Neutrophil (primary cell): ENCODE results near the gene FHL1.

Experiments
- H3K27ac ChIP-seq: fragments of 200-600 bp; sonication (generic); 2 replicates; pipeline ENCODE4 v1.5.1; 2016; ENCODE audit warnings: mild to moderate bottlenecking, moderate library complexity
- H3K27me3 ChIP-seq: fragments of 200-600 bp; sonication (generic); 2 replicates; pipeline ENCODE4 v1.6.0; 2016; ENCODE audit warnings: mild to moderate bottlenecking
- H3K36me3 ChIP-seq: fragments of 200-600 bp; sonication (generic); 2 replicates; pipeline ENCODE4 v1.5.1; 2017
- H3K4me1 ChIP-seq, 2 experiments: fragments of 200-600 bp in 1 of 2; sonication (generic) in 1 of 2; 1 replicate in 1 of 2; 2 replicates in 1 of 2; pipeline versions ENCODE4 v1.5.1 to v1.6.1; 2013 to 2016; ENCODE audit warnings: low read depth in 1 of 2, low read length in 1 of 2, mild to moderate bottlenecking in 1 of 2, moderate library complexity in 1 of 2; ENCODE audit not compliant: control insufficient read depth in 1 of 2, insufficient read depth in 1 of 2
- H3K4me3 ChIP-seq, 2 experiments: fragments of 200-600 bp in 1 of 2; sonication (generic) in 1 of 2; 1 replicate in 1 of 2; 2 replicates in 1 of 2; pipeline ENCODE4 v1.5.1; 2013 to 2016; ENCODE audit warnings: low read depth in 1 of 2, low read length in 1 of 2, mild to moderate bottlenecking in 1 of 2, moderate library complexity in 1 of 2
- H3K9me3 ChIP-seq: fragments of 200-600 bp; sonication (generic); 2 replicates; pipeline ENCODE4 v1.5.1; 2016
- TF ChIP-seq, protein P1 (sequence below): fragments of 200-600 bp; sonication (generic); IDR thresholded peaks from 2 replicates; pipeline ENCODE4 v1.5.1; 2016; ENCODE audit warnings: antibody characterized with exemption

The FHL1 gene

DNA sequence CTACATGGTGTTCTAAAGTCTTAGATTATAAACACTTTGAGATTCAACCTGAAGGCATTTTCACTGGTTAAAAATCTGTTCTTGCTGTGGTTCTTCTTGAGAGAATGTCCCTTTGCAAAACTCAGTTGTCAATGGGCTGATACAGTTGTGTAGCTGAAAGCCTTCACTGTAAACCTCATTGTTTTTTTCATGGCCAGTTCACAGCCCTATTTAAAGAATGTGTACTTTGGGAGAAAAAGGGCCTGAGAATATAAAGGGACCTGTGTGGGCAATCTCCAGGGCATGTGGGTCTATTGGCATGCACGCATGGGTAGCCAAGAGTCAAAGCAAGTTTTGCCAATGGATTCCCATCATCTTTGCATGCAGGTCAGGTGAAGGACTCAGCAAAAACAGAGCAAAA, 111.6 kb downstream of the FHL1 start:
- Histone ChIP-seq H3K4me1 (peaks cover 0 to 6% of the 10 kb centered on the region in 2 experiments), H3K4me3 (no peak overlapping the region), H3K27me3 (no peaks in the 10 kb centered on the region), H3K36me3 (no peaks in the 10 kb centered on the region), H3K27ac (no peak overlapping the region), H3K9me3 (no peaks in the 10 kb centered on the region)
- TF ChIP-seq, protein P1, sequence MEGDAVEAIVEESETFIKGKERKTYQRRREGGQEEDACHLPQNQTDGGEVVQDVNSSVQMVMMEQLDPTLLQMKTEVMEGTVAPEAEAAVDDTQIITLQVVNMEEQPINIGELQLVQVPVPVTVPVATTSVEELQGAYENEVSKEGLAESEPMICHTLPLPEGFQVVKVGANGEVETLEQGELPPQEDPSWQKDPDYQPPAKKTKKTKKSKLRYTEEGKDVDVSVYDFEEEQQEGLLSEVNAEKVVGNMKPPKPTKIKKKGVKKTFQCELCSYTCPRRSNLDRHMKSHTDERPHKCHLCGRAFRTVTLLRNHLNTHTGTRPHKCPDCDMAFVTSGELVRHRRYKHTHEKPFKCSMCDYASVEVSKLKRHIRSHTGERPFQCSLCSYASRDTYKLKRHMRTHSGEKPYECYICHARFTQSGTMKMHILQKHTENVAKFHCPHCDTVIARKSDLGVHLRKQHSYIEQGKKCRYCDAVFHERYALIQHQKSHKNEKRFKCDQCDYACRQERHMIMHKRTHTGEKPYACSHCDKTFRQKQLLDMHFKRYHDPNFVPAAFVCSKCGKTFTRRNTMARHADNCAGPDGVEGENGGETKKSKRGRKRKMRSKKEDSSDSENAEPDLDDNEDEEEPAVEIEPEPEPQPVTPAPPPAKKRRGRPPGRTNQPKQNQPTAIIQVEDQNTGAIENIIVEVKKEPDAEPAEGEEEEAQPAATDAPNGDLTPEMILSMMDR, result no peak

DNA sequence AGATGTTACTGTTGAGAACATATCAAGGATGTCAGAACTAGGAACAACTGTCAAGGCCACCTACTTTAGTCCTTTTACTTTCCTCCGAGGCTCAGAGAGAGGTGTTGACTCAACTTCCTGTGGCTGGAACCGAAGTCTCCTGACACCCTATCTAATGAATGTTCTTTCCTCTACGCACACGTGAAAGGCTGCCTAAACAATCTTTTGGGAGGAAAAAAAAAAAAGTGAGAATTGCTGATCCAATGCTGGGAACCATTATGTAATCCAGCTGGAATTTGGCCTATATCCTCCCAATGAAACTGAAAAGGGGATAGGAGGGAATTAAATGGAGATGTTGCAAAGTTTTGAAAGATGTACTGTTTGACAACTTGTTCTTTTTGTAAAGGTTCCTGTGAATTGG, 112.2 kb downstream of the FHL1 start:
- Histone ChIP-seq H3K27me3 (no peaks in the 10 kb centered on the region), H3K9me3 (no peaks in the 10 kb centered on the region), H3K4me1 (peaks cover 0 to 6% of the 10 kb centered on the region in 2 experiments), H3K36me3 (no peaks in the 10 kb centered on the region), H3K27ac (no peak overlapping the region), H3K4me3 (no peak overlapping the region)
- TF ChIP-seq, protein P1, result no peak

DNA sequence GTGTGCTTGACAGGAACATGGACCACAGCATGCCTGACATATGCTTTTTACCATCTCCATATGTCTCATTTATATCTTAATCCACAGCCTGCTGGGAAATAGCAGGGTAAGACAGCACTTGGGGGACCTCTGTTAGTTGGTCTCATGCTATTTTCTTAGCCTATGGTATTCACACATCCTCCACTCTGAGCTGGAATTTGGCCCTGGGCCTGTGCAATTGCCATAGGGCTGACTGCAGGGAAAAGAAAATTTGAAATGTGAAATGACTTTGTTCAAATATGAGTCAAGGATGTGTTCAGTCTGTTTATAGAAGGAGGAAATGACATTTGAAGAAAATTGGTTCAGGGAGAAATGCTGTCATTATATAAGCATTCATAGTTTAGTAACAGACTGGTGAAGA, 113.4 kb downstream of the FHL1 start:
- peaks cover 0 to 6% of the 10 kb centered on the region in 2 experiments for H3K4me1 ChIP-seq
- no peaks in the 10 kb centered on the region for H3K9me3 ChIP-seq
- no peak overlapping the region for H3K27ac ChIP-seq
- no peaks in the 10 kb centered on the region for H3K36me3 ChIP-seq
- TF ChIP-seq, protein P1, result no peak
- no peaks in the 10 kb centered on the region for H3K27me3 ChIP-seq
- no peak overlapping the region for H3K4me3 ChIP-seq
